CD4-positive, alpha-beta T cell treated with Interleukin-17A for 1 hour (primary cell): ENCODE measurements around the gene NT5DC4.

ENCODE experiments used
- DNase-seq: peaks from one replicate; pipeline ENCODE4 v3.0.0-alpha.2; 2020

Gene NT5DC4

GRCh38 chr2:112720785-112721184, at the start of gene NT5DC4:
TSS of gene NT5DC4 (plus strand) at chr2:112721020. CDS start at chr2:112721080, 60 bp downstream.
- DNase-seq: no peak

- no peak for DNase-seq
Observed at GRCh38 chr2:112671801-112672200, 49.0 kb upstream of the NT5DC4 start.

- DNase-seq: no peak
Observed at GRCh38 chr2:112673008-112673407, 47.8 kb upstream of the NT5DC4 start.

- no peak for DNase-seq
Observed at GRCh38 chr2:112674229-112674628, 46.6 kb upstream of the NT5DC4 start.

GRCh38 chr2:112679484-112679883, 41.3 kb upstream of the NT5DC4 start:
- no peak for DNase-seq

GRCh38 chr2:112680666-112681101, 40.1 kb upstream of the NT5DC4 start:
- DNase-seq: no peak

- no peak for DNase-seq
Observed at GRCh38 chr2:112682101-112682500, 38.7 kb upstream of the NT5DC4 start.

GRCh38 chr2:112683550-112684414, 37.0 kb upstream of the NT5DC4 start:
- DNase-seq: no peak

GRCh38 chr2:112684415-112684775, 36.4 kb upstream of the NT5DC4 start:
- DNase-seq: no peak

GRCh38 chr2:112685271-112685884, 35.4 kb upstream of the NT5DC4 start:
- DNase-seq: no peak

GRCh38 chr2:112686348-112687217, 34.2 kb upstream of the NT5DC4 start:
- no peak for DNase-seq

GRCh38 chr2:112687522-112687921, 33.3 kb upstream of the NT5DC4 start:
- no peak for DNase-seq

GRCh38 chr2:112688086-112688880, 32.5 kb upstream of the NT5DC4 start:
- no peak for DNase-seq

GRCh38 chr2:112690853-112691401, 29.9 kb upstream of the NT5DC4 start:
- peak; percentile 77 for DNase-seq

- DNase-seq: no peak
Observed at GRCh38 chr2:112691881-112692281, 28.9 kb upstream of the NT5DC4 start.

- peak; percentile 63 for DNase-seq
Observed at GRCh38 chr2:112692495-112692911, 28.3 kb upstream of the NT5DC4 start.

GRCh38 chr2:112692918-112693317, 27.9 kb upstream of the NT5DC4 start:
- DNase-seq: no peak

GRCh38 chr2:112693596-112693995, 27.2 kb upstream of the NT5DC4 start:
- DNase-seq: no peak

GRCh38 chr2:112694182-112694581, 26.6 kb upstream of the NT5DC4 start:
- DNase-seq: no peak

GRCh38 chr2:112698834-112699515, 21.8 kb upstream of the NT5DC4 start:
- DNase-seq: no peak

- DNase-seq: no peak
Observed at GRCh38 chr2:112699984-112700667, 20.7 kb upstream of the NT5DC4 start.
